Nephron progenitor cell (in vitro differentiated cells): ENCODE data around the gene ROR2.

Source experiments
- DNase-seq: peaks from one replicate; pipeline ENCODE4 v3.0.0; 2021
- H3K27ac Mint-ChIP-seq: 2 replicates; pipeline ENCODE4 v1.8.0; 2021; ENCODE audit warnings: mild to moderate bottlenecking, moderate library complexity, mixed read lengths
- H3K27me3 Mint-ChIP-seq: 2 replicates; pipeline ENCODE4 v1.8.0; 2021; ENCODE audit warnings: mild to moderate bottlenecking, low read depth, mixed read lengths; ENCODE audit not compliant: poor library complexity
- H3K36me3 Mint-ChIP-seq: 2 replicates; pipeline ENCODE4 v1.8.0; 2021; ENCODE audit warnings: low read depth, mixed read lengths
- H3K4me1 Mint-ChIP-seq: 2 replicates; pipeline ENCODE4 v1.8.0; 2021; ENCODE audit warnings: mixed read lengths
- H3K4me3 Mint-ChIP-seq: 2 replicates; pipeline ENCODE4 v1.8.0; 2021; ENCODE audit warnings: mild to moderate bottlenecking, moderate library complexity, mixed read lengths
- H3K9me3 Mint-ChIP-seq: 2 replicates; pipeline ENCODE4 v1.8.0; 2021; ENCODE audit warnings: mild to moderate bottlenecking, moderate library complexity, mixed read lengths
- CTCF ChIP-seq: fragments of 200-600 bp; sonication (generic); IDR thresholded peaks from 2 replicates; pipeline ENCODE4 v1.5.0; 2021; ENCODE audit warnings: antibody characterized with exemption

The ROR2 gene

GRCh38 chr9:91790917-91791316 lies 159.1 kb downstream of the ROR2 start:
- no peak for TF ChIP-seq CTCF
- Mint-ChIP-seq H3K36me3 (peaks cover 49% of the 10 kb centered on the region), H3K4me1 (peaks cover 53% of the 10 kb centered on the region), H3K27ac (no peak overlapping the region), H3K9me3 (peaks cover 44% of the 10 kb centered on the region), H3K4me3 (no peak overlapping the region), H3K27me3 (no peaks in the 10 kb centered on the region)
- no peak for DNase-seq

- no peak for TF ChIP-seq CTCF
- no peak for DNase-seq
- Mint-ChIP-seq H3K27me3 (no peaks in the 10 kb centered on the region), H3K9me3 (peaks cover 44% of the 10 kb centered on the region), H3K36me3 (peaks cover 58% of the 10 kb centered on the region), H3K4me1 (peaks cover 53% of the 10 kb centered on the region), H3K27ac (no peak overlapping the region), H3K4me3 (no peak overlapping the region)
Observed at GRCh38 chr9:91789941-91790340, 160.1 kb downstream of the ROR2 start.

- Mint-ChIP-seq H3K27me3 (no peaks in the 10 kb centered on the region), H3K9me3 (peaks cover 56% of the 10 kb centered on the region), H3K36me3 (peaks cover 78% of the 10 kb centered on the region), H3K27ac (no peak overlapping the region), H3K4me1 (peaks cover 54% of the 10 kb centered on the region), H3K4me3 (no peak overlapping the region)
- DNase-seq = no peak
- TF ChIP-seq CTCF = no peak
Observed at GRCh38 chr9:91787931-91788330, 162.1 kb downstream of the ROR2 start.

GRCh38 chr9:91786132-91786896 lies 163.7 kb downstream of the ROR2 start:
- peak overlapping the region; percentile 54 for H3K27ac Mint-ChIP-seq
- peaks cover 78% of the 10 kb centered on the region for H3K36me3 Mint-ChIP-seq
- H3K27me3 Mint-ChIP-seq = no peaks in the 10 kb centered on the region
- TF ChIP-seq CTCF = no peak
- peaks cover 57% of the 10 kb centered on the region for H3K4me1 Mint-ChIP-seq
- no peak for DNase-seq
- H3K4me3 Mint-ChIP-seq = no peak overlapping the region
- H3K9me3 Mint-ChIP-seq = peaks cover 50% of the 10 kb centered on the region

- H3K4me3 Mint-ChIP-seq = no peak overlapping the region
- peaks cover 47% of the 10 kb centered on the region for H3K9me3 Mint-ChIP-seq
- peak overlapping the region; percentile 52 for H3K27ac Mint-ChIP-seq
- peaks cover 62% of the 10 kb centered on the region for H3K4me1 Mint-ChIP-seq
- TF ChIP-seq CTCF = no peak
- H3K27me3 Mint-ChIP-seq = no peaks in the 10 kb centered on the region
- no peak for DNase-seq
- H3K36me3 Mint-ChIP-seq = peaks cover 82% of the 10 kb centered on the region
Observed at GRCh38 chr9:91785447-91785842, 164.6 kb downstream of the ROR2 start.
